ENCODE measurements around the gene FAM89B.

The FAM89B gene

DNA sequence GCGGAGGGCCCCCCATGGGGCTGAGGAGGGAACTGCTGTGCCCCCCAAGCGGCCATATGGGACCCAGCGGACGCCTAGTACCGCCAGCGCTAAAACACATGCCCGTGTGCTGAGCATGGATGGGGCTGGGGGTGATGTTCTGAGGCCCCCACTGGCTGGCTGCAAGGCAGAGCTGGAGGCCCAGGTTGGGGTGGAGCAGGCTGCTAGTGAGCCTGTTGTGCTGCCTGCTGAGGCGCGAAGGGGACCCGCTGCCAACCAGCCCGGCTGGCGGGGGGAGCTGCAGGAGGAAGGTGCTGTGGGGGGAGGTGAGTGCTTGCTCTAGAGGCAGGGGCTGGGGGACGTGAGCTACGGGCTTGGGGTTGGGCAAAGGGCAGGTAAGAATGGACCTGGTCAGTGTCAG, 46.4 kb downstream of the FAM89B start:
- peaks cover 35% of the 10 kb centered on the region for H3K79me2 ChIP-seq (ENCODE audit: insufficient read depth, low read length)
- no peaks in the 10 kb centered on the region for H3F3A ChIP-seq (ENCODE audit: insufficient read depth)
- no peaks in the 10 kb centered on the region for H3K9me3 ChIP-seq (ENCODE audit: insufficient read depth, low read length)
- H3K9ac ChIP-seq (ENCODE audit: low read length) = no peak overlapping the region
- TF ChIP-seq, protein P1, sequence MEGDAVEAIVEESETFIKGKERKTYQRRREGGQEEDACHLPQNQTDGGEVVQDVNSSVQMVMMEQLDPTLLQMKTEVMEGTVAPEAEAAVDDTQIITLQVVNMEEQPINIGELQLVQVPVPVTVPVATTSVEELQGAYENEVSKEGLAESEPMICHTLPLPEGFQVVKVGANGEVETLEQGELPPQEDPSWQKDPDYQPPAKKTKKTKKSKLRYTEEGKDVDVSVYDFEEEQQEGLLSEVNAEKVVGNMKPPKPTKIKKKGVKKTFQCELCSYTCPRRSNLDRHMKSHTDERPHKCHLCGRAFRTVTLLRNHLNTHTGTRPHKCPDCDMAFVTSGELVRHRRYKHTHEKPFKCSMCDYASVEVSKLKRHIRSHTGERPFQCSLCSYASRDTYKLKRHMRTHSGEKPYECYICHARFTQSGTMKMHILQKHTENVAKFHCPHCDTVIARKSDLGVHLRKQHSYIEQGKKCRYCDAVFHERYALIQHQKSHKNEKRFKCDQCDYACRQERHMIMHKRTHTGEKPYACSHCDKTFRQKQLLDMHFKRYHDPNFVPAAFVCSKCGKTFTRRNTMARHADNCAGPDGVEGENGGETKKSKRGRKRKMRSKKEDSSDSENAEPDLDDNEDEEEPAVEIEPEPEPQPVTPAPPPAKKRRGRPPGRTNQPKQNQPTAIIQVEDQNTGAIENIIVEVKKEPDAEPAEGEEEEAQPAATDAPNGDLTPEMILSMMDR (IDR thresholded peaks at IDR 0.05; ENCODE audit: insufficient read depth, low read length, poor library complexity, severe bottlenecking) = no peak
- no peak for TF ChIP-seq EZH2phosphoT487 (conservative IDR thresholded peaks at IDR 0.05; ENCODE audit: low read length)
- H3K36me3 ChIP-seq (ENCODE audit: low read length) = no peaks in the 10 kb centered on the region
- no peak overlapping the region for H3K4me2 ChIP-seq (ENCODE audit: low read depth, low read length, poor library complexity, severe bottlenecking)
- no peak overlapping the region for H3K27ac ChIP-seq (ENCODE audit: low read depth, low read length)
- H4K20me1 ChIP-seq (ENCODE audit: low read depth, low read length) = no peaks in the 10 kb centered on the region; the same call in 1 of the 2 replicates
- H2AFZ ChIP-seq (ENCODE audit: low read depth, low read length, severe bottlenecking) = no peak overlapping the region
- H3K27me3 ChIP-seq (ENCODE audit: low read length) = no peaks in the 10 kb centered on the region
- no peak overlapping the region for H3K4me3 ChIP-seq (ENCODE audit: insufficient read depth, low read length, poor library complexity, severe bottlenecking)
- no peaks in the 10 kb centered on the region for H3K9me2 ChIP-seq (replicated peaks; ENCODE audit: insufficient read depth, low read length)

DNA sequence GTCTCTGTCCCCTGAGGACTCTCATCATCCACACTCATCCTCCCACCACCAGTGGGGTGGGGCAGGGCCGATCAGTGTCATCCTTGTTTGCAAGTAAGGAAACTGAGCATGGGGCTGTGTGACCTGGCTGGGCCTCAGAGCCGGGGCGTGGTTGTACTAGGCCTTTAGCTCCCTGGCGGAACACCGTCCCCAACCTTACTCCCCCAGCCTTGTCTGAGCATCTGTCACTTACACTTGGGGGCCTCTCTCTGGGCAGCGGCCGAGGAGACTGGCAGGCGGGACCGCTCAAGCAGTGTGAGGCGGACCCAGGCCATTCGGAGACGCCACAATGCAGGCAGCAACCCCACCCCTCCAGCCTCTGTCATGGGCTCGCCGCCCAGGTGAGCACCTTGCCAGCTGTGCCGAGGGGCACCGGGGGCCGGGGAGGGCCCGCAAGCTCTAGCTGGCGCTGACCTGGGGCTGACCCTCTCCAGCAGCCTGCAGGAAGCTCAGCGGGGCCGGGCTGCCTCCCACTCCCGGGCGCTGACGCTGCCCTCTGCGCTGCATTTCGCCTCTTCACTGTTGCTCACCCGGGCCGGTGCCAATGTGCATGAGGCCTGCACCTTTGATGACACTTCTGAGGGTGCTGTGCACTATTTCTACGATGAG, 47.1 kb downstream of the FAM89B start:
- Histone ChIP-seq H3K9me3 (ENCODE audit: insufficient read depth, low read length) (no peaks in the 10 kb centered on the region), H4K20me1 (ENCODE audit: low read depth, low read length) (no peaks in the 10 kb centered on the region; the same call in 1 of the 2 replicates), H3K27me3 (ENCODE audit: low read length) (no peaks in the 10 kb centered on the region), H3K9me2 (replicated peaks; ENCODE audit: insufficient read depth, low read length) (no peaks in the 10 kb centered on the region), H3K27ac (ENCODE audit: low read depth, low read length) (no peak overlapping the region), H3K36me3 (ENCODE audit: low read length) (no peaks in the 10 kb centered on the region), H3K4me3 (ENCODE audit: insufficient read depth, low read length, poor library complexity, severe bottlenecking) (no peak overlapping the region), H3K9ac (ENCODE audit: low read length) (no peak overlapping the region), H3K4me2 (ENCODE audit: low read depth, low read length, poor library complexity, severe bottlenecking) (no peak overlapping the region), H3K79me2 (ENCODE audit: insufficient read depth, low read length) (peaks cover 35% of the 10 kb centered on the region), H2AFZ (ENCODE audit: low read depth, low read length, severe bottlenecking) (no peak overlapping the region), H3F3A (ENCODE audit: insufficient read depth) (no peaks in the 10 kb centered on the region)
- no peak for TF ChIP-seq EZH2phosphoT487 (conservative IDR thresholded peaks at IDR 0.05; ENCODE audit: low read length)

DNA sequence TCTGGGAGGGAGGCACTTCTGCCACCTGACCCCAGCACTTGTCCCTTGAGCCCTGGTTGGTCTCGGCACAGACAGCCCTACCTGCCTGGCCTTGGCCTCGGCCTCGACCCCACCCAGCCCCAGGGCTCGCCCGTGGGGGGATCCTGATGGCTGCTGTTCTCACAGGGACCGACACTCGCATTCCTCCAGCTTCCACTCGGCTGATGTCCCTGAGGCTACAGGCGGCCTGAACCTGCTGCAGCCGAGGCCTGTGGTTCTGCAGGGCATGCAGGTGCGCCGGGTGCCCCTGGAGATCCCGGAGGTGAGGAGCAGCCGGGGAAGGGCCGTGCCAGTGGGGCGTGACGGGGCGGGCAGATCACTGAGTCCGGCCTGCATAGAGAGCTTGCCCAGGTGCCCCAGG, 48.3 kb downstream of the FAM89B start:
- H3F3A ChIP-seq (ENCODE audit: insufficient read depth) = no peaks in the 10 kb centered on the region
- no peak overlapping the region for H3K4me3 ChIP-seq (ENCODE audit: insufficient read depth, low read length, poor library complexity, severe bottlenecking)
- H3K79me2 ChIP-seq (ENCODE audit: insufficient read depth, low read length) = peaks cover 31% of the 10 kb centered on the region
- H3K36me3 ChIP-seq (ENCODE audit: low read length) = no peaks in the 10 kb centered on the region
- H3K27ac ChIP-seq (ENCODE audit: low read depth, low read length) = no peak overlapping the region
- no peaks in the 10 kb centered on the region for H3K27me3 ChIP-seq (ENCODE audit: low read length)
- no peaks in the 10 kb centered on the region for H3K9me2 ChIP-seq (replicated peaks; ENCODE audit: insufficient read depth, low read length)
- H3K9ac ChIP-seq (ENCODE audit: low read length) = no peak overlapping the region
- no peak overlapping the region for H3K4me2 ChIP-seq (ENCODE audit: low read depth, low read length, poor library complexity, severe bottlenecking)
- H3K9me3 ChIP-seq (ENCODE audit: insufficient read depth, low read length) = no peaks in the 10 kb centered on the region
- no peaks in the 10 kb centered on the region; the same call in 1 of the 2 replicates for H4K20me1 ChIP-seq (ENCODE audit: low read depth, low read length)
- TF ChIP-seq EZH2phosphoT487 (conservative IDR thresholded peaks at IDR 0.05; ENCODE audit: low read length) = no peak
- TF ChIP-seq, protein P1 (IDR thresholded peaks at IDR 0.05; ENCODE audit: insufficient read depth, low read length, poor library complexity, severe bottlenecking) = no peak
- no peak overlapping the region for H2AFZ ChIP-seq (ENCODE audit: low read depth, low read length, severe bottlenecking)

DNA sequence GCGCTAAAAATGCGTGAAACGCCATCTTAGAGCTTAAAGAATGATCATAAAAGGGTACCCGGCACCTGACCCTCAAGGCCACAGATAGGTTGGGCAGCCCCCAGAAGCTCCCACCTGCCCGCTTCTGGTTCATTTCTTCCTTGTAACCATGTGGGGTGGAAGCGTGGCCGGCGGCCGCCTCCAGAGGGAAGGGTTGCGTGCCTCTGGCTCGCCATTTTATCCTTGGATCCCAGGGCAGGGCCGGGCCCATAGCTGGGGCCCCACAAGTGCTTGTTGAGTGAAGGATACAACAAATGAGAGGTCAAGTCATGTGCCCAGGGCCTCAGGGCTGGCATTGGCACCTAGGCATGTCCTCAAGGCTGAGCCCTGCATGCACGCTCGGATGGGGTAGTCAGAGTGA, 49.1 kb downstream of the FAM89B start:
- Histone ChIP-seq H3K4me2 (ENCODE audit: low read depth, low read length, poor library complexity, severe bottlenecking) (no peak overlapping the region), H3K79me2 (ENCODE audit: insufficient read depth, low read length) (peaks cover 23% of the 10 kb centered on the region), H3K9me2 (replicated peaks; ENCODE audit: insufficient read depth, low read length) (no peaks in the 10 kb centered on the region), H3K36me3 (ENCODE audit: low read length) (no peaks in the 10 kb centered on the region), H3F3A (ENCODE audit: insufficient read depth) (no peaks in the 10 kb centered on the region), H3K4me3 (ENCODE audit: insufficient read depth, low read length, poor library complexity, severe bottlenecking) (no peak overlapping the region), H4K20me1 (ENCODE audit: low read depth, low read length) (no peaks in the 10 kb centered on the region; the same call in 1 of the 2 replicates), H3K9ac (ENCODE audit: low read length) (no peak overlapping the region), H3K27ac (ENCODE audit: low read depth, low read length) (no peak overlapping the region), H3K27me3 (ENCODE audit: low read length) (no peaks in the 10 kb centered on the region), H2AFZ (ENCODE audit: low read depth, low read length, severe bottlenecking) (no peak overlapping the region), H3K9me3 (ENCODE audit: insufficient read depth, low read length) (no peaks in the 10 kb centered on the region)
- TF ChIP-seq, protein P1 (IDR thresholded peaks at IDR 0.05; ENCODE audit: insufficient read depth, low read length, poor library complexity, severe bottlenecking) = no peak

Data from SU-DHL-6 (cell line).